ENCODE measurements around the gene MOV10. TPM values are rescaled to one million over a fixed set of nuclear protein-coding genes. Genes with fewer than 3 reads are reported as not detected.
A peak's percentile ranks its signal among the peaks of the same experiment; 100 is the strongest.

The MOV10 gene
- total and polyA plus RNA-seq, 2 of the 13 experiments (the other 11 are each of a cell fraction or from before 2014, with no cell fraction given) = 56.4 to 58.2 TPM

DNA sequence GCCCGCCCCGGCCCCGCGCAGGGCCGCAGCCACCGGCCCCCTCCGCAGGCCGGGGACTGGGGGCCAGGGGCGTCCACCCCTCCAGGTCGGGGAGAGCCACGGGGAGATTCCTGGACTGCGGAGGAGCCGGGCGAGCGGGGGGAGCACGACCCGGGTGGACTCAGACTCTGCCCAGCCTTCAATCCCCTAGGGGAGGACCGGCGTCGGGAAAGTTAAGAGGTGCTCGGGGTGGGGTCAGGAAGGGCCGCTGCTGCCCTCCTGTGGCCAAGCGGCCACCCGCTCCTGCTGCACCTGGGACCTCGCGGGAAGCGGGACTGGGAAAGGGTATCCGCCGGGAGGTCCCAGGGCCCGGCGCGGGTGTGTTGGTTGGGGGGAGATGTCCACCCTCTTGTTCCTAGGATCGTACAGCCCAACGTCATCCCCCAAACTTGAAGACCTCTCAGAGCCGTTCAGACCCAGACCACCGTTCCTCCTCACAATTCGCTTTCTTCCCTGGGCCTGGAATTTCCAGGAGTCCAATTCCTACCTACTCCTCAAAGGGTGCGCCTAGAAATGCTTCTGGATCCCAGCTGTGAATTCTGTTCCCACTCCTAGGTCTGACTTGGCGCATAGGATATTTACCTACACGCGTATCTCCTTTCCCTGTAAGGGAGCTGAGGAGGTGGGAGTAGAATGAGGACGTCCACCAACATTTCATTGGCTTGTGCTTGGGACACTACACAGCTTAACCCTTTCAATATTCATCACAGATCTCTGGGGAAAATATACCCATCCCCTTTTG is 33.0 kb downstream of the MOV10 start (continued):
- TF ChIP-seq, protein P1, sequence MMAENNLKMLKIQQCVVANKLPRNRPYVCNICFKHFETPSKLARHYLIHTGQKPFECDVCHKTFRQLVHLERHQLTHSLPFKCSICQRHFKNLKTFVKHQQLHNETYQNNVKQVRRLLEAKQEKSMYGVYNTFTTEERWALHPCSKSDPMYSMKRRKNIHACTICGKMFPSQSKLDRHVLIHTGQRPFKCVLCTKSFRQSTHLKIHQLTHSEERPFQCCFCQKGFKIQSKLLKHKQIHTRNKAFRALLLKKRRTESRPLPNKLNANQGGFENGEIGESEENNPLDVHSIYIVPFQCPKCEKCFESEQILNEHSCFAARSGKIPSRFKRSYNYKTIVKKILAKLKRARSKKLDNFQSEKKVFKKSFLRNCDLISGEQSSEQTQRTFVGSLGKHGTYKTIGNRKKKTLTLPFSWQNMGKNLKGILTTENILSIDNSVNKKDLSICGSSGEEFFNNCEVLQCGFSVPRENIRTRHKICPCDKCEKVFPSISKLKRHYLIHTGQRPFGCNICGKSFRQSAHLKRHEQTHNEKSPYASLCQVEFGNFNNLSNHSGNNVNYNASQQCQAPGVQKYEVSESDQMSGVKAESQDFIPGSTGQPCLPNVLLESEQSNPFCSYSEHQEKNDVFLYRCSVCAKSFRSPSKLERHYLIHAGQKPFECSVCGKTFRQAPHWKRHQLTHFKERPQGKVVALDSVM (CRISPR knock-in tag; IDR thresholded peaks at IDR 0.05) = peak; percentile 79
- no peak for TF ChIP-seq ZC3H13 (CRISPR knock-in tag; IDR thresholded peaks at IDR 0.05)
- peak; percentile 98 for TF ChIP-seq RAD21 (CRISPR knock-in tag; IDR thresholded peaks at IDR 0.05)
- no peak for TF ChIP-seq PRPF4 (IDR thresholded peaks at IDR 0.05; ENCODE audit: low read depth, low read length, poor library complexity, severe bottlenecking)
- TF ChIP-seq, protein P2, sequence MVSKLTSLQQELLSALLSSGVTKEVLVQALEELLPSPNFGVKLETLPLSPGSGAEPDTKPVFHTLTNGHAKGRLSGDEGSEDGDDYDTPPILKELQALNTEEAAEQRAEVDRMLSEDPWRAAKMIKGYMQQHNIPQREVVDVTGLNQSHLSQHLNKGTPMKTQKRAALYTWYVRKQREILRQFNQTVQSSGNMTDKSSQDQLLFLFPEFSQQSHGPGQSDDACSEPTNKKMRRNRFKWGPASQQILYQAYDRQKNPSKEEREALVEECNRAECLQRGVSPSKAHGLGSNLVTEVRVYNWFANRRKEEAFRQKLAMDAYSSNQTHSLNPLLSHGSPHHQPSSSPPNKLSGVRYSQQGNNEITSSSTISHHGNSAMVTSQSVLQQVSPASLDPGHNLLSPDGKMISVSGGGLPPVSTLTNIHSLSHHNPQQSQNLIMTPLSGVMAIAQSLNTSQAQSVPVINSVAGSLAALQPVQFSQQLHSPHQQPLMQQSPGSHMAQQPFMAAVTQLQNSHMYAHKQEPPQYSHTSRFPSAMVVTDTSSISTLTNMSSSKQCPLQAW (CRISPR knock-in tag; IDR thresholded peaks at IDR 0.05) = peak; percentile 53; the same call in 1 of the 2 replicates
- TF ChIP-seq FOXO1 (CRISPR knock-in tag; IDR thresholded peaks at IDR 0.05) = no peak
- TF ChIP-seq, protein P3, sequence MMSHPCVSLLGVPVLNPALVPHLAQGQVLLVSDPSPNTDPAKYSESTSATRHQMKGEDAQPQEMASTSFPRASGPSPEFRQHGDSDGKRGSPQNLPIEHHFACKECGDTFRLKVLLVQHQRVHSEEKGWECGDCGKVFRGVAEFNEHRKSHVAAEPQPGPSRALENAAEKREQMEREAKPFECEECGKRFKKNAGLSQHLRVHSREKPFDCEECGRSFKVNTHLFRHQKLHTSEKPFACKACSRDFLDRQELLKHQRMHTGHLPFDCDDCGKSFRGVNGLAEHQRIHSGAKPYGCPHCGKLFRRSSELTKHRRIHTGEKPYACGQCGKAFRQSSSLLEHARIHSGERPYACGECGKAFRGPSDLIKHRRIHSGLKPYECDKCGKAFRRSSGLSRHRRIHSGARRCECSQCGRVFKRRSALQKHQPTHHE (CRISPR knock-in tag; IDR thresholded peaks at IDR 0.05; ENCODE audit: borderline replicate concordance) = no peak
- TF ChIP-seq AHR (CRISPR knock-in tag; IDR thresholded peaks at IDR 0.05) = 0 out of 2 replicates have a peak, but pooled peaks have one; percentile 19
- 0 out of 2 replicates have a peak, but pooled peaks have one; percentile 18 for TF ChIP-seq ZNF607 (CRISPR knock-in tag; IDR thresholded peaks at IDR 0.05; ENCODE audit: borderline replicate concordance)
- peak; percentile 32; the same call in 1 of the 2 replicates for TF ChIP-seq ZNF543 (CRISPR knock-in tag; IDR thresholded peaks at IDR 0.05)
- TF ChIP-seq, protein P4, sequence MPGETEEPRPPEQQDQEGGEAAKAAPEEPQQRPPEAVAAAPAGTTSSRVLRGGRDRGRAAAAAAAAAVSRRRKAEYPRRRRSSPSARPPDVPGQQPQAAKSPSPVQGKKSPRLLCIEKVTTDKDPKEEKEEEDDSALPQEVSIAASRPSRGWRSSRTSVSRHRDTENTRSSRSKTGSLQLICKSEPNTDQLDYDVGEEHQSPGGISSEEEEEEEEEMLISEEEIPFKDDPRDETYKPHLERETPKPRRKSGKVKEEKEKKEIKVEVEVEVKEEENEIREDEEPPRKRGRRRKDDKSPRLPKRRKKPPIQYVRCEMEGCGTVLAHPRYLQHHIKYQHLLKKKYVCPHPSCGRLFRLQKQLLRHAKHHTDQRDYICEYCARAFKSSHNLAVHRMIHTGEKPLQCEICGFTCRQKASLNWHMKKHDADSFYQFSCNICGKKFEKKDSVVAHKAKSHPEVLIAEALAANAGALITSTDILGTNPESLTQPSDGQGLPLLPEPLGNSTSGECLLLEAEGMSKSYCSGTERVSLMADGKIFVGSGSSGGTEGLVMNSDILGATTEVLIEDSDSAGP (CRISPR knock-in tag; IDR thresholded peaks at IDR 0.05; ENCODE audit: borderline replicate concordance) = peak; percentile 76; the same call in 1 of the 2 replicates
- TF ChIP-seq, protein P5, sequence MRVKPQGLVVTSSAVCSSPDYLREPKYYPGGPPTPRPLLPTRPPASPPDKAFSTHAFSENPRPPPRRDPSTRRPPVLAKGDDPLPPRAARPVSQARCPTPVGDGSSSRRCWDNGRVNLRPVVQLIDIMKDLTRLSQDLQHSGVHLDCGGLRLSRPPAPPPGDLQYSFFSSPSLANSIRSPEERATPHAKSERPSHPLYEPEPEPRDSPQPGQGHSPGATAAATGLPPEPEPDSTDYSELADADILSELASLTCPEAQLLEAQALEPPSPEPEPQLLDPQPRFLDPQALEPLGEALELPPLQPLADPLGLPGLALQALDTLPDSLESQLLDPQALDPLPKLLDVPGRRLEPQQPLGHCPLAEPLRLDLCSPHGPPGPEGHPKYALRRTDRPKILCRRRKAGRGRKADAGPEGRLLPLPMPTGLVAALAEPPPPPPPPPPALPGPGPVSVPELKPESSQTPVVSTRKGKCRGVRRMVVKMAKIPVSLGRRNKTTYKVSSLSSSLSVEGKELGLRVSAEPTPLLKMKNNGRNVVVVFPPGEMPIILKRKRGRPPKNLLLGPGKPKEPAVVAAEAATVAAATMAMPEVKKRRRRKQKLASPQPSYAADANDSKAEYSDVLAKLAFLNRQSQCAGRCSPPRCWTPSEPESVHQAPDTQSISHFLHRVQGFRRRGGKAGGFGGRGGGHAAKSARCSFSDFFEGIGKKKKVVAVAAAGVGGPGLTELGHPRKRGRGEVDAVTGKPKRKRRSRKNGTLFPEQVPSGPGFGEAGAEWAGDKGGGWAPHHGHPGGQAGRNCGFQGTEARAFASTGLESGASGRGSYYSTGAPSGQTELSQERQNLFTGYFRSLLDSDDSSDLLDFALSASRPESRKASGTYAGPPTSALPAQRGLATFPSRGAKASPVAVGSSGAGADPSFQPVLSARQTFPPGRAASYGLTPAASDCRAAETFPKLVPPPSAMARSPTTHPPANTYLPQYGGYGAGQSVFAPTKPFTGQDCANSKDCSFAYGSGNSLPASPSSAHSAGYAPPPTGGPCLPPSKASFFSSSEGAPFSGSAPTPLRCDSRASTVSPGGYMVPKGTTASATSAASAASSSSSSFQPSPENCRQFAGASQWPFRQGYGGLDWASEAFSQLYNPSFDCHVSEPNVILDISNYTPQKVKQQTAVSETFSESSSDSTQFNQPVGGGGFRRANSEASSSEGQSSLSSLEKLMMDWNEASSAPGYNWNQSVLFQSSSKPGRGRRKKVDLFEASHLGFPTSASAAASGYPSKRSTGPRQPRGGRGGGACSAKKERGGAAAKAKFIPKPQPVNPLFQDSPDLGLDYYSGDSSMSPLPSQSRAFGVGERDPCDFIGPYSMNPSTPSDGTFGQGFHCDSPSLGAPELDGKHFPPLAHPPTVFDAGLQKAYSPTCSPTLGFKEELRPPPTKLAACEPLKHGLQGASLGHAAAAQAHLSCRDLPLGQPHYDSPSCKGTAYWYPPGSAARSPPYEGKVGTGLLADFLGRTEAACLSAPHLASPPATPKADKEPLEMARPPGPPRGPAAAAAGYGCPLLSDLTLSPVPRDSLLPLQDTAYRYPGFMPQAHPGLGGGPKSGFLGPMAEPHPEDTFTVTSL (CRISPR knock-in tag; IDR thresholded peaks at IDR 0.05; ENCODE audit: borderline replicate concordance) = no peak
- TF ChIP-seq ARHGAP35 (CRISPR knock-in tag; IDR thresholded peaks at IDR 0.05; ENCODE audit: borderline replicate concordance) = no peak
- peak; percentile 32; the same call in 1 of the 2 replicates for TF ChIP-seq ERF (CRISPR knock-in tag; IDR thresholded peaks at IDR 0.05)
